ENCODE results near the gene NFIX. TPM values are rescaled to one million over a fixed set of nuclear protein-coding genes. Genes with fewer than 3 reads are reported as not detected.
A peak's percentile ranks its signal among the peaks of the same experiment; 100 is the strongest.

The NFIX gene
- total RNA-seq, 4 donors from 2014 or later = 31.9 to 128 (median 105) TPM

DNA sequence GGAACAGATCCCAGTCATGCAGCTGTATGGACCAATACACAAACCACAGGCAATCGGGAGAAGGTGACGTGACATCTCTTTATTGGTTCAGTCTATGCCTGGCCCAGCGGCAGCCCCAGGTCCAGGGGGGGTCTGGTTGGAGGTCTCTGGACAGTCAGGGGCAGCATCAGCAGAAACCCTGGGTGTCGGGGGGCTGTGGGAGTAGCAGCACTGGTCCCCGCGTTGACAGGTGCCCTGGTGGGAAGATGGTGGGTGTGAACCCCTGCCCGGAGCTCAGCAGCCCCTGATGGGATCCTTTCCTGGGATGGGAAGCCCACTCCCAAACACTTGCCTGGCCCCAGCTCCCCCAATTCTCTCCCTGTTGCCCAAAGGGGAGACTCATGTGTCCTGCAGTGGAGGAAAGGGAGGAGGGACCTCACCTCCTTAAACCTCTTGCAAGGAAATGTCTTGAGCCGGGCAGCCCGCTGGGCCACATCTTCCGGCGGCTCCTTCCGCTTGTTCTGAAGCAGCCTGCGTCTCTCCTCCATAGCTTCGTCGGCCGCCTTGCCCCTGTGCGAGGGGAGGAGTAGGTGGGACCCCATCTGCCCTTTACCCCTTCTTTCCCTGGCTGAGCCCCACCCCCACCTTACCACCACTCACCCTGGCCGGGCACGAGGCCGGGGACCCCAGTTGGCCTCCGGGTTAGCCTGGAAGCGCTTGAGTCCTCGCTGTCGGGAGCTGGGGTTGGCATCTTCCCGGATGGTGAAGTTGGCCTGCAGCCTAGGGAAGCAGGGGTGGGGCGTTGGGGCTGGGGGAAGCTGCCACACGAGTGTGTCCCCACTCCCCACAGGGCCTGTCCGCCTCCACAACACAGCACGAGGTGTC, 109.8 kb downstream of the NFIX start:
- in situ Hi-C loops (cut with MboI; ENCODE audit: low sequenced_read_pairs in 4 of 4) = loop anchor here in 1 of 4 donors (25.0 kb wide), 1 partner anchor 157 kb away; no protein-coding TSS in a partner anchor
- H3K4me1 ChIP-seq = peaks cover 6 to 12% of the 10 kb centered on the region in 2 donors
- peak in 1 of 2 donors; percentile 2 for ATAC-seq
- no peaks in the 10 kb centered on the region for H3K9me3 ChIP-seq
- intact Hi-C loops (cut with DNase I; ENCODE audit: low total_unique reads) = no loop called here
- TF ChIP-seq POLR2A (IDR thresholded peaks at IDR 0.05) = no peak
- TF ChIP-seq, protein P1, sequence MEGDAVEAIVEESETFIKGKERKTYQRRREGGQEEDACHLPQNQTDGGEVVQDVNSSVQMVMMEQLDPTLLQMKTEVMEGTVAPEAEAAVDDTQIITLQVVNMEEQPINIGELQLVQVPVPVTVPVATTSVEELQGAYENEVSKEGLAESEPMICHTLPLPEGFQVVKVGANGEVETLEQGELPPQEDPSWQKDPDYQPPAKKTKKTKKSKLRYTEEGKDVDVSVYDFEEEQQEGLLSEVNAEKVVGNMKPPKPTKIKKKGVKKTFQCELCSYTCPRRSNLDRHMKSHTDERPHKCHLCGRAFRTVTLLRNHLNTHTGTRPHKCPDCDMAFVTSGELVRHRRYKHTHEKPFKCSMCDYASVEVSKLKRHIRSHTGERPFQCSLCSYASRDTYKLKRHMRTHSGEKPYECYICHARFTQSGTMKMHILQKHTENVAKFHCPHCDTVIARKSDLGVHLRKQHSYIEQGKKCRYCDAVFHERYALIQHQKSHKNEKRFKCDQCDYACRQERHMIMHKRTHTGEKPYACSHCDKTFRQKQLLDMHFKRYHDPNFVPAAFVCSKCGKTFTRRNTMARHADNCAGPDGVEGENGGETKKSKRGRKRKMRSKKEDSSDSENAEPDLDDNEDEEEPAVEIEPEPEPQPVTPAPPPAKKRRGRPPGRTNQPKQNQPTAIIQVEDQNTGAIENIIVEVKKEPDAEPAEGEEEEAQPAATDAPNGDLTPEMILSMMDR (IDR thresholded peaks at IDR 0.05 in 4 of 5, conservative IDR thresholded peaks at IDR 0.05 in 1 of 5) = peak in 1 of 5 experiments; percentile 17
- DNase-seq = no peak
- no peaks in the 10 kb centered on the region for H3K27me3 ChIP-seq
- H3K4me3 ChIP-seq = peak overlapping the region in 1 of 4 donors; percentile 30
- H3K36me3 ChIP-seq = peaks cover 0 to 23% of the 10 kb centered on the region in 2 donors
- peak overlapping the region in 3 of 4 donors; percentile 67 to 85 (median 82) for H3K27ac ChIP-seq

DNA sequence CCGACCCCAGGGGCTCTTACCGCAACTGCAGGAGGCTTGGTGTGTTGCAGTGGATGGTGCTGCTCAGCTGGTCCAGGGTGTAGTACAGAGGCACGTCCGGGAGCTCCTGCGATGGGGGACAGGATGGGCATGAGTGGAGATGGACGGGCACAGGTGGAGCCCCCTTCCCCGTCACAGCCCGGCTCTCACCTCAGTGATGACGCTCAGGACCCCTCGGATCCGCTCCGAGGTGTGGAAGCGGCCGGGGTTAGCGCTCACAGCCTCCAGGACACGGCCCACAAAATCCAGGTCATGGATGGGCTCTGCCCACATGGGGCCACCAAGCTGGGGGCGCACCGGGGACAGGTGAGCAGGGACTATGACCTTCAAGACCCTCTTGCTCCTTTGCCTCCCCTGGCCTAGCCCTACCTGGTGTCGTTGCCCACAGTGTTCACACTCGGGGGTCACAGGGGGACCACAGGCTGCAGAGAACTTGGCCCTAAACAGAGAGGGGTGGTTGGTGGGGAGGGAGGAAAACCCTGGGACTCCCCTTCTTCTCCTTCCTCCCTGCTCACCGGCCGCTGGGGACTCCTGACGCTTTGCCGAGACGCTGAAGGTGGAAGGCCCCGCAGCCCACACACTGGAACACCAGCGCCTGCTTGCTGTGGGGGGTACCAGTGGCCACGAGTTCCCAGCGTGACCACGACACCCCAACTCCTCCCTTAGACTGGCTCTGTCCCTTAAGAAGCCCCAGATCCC, 114.3 kb downstream of the NFIX start:
- ATAC-seq (no peak), DNase-seq (no peak)
- Histone ChIP-seq H3K27ac (no peak overlapping the region), H3K27me3 (no peaks in the 10 kb centered on the region), H3K4me1 (no peaks in the 10 kb centered on the region), H3K4me3 (no peak overlapping the region), H3K9me3 (no peaks in the 10 kb centered on the region), H3K36me3 (peaks cover 0 to 49% of the 10 kb centered on the region in 2 donors)
- in situ Hi-C loops (cut with MboI; ENCODE audit: low sequenced_read_pairs in 4 of 4) (loop anchor here in 1 of 4 donors (25.0 kb wide), 1 partner anchor 153 kb away; no protein-coding TSS in a partner anchor), intact Hi-C loops (cut with DNase I; ENCODE audit: low total_unique reads) (loop anchor here (10.0 kb wide), 1 partner anchor 375 kb away; the partner anchor contains the start of genes GET3 and TRIR)
- no peak for TF ChIP-seq POLR2A (IDR thresholded peaks at IDR 0.05)
- TF ChIP-seq, protein P1 (IDR thresholded peaks at IDR 0.05 in 4 of 5, conservative IDR thresholded peaks at IDR 0.05 in 1 of 5) = no peak

DNA sequence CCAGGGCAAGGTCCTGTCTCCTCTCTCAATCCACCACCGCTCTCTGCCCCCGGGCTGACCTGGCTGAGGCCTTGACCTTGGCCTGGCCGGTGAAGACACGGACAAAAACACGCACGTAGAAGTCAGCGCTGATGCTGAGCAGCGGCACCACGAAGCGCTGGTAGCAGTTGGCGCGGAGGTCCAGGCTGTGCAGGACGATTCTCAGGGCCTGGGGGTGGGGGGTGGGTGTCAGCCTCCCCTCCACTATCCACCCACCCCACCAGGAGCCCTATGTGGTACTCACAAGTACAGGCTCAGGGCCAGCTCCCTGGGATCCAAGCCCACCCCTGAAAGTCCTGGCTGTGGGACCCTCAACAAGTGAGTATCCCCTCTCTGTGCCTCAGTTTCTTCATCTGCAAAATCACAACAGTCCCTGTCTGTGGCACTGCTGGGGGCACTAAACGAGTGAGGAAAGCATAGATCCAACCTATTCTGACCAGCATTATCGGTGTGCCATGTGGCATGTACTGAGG, 114.9 kb downstream of the NFIX start:
- no peak for DNase-seq
- Histone ChIP-seq H3K4me3 (no peak overlapping the region), H3K27ac (no peak overlapping the region), H3K36me3 (peaks cover 0 to 49% of the 10 kb centered on the region in 2 donors), H3K9me3 (no peaks in the 10 kb centered on the region), H3K4me1 (peaks cover under 1 to 6% of the 10 kb centered on the region in 2 donors), H3K27me3 (no peaks in the 10 kb centered on the region)
- ATAC-seq = no peak
- in situ Hi-C loops (cut with MboI; ENCODE audit: low sequenced_read_pairs in 4 of 4) = loop anchor here in 1 of 4 donors (25.0 kb wide), 1 partner anchor 152 kb away; no protein-coding TSS in a partner anchor
- intact Hi-C loops (cut with DNase I; ENCODE audit: low total_unique reads) = loop anchor here (10.0 kb wide), 1 partner anchor 375 kb away; the partner anchor contains the start of genes GET3 and TRIR
- TF ChIP-seq POLR2A (IDR thresholded peaks at IDR 0.05) = no peak
- TF ChIP-seq, protein P1 (IDR thresholded peaks at IDR 0.05 in 4 of 5, conservative IDR thresholded peaks at IDR 0.05 in 1 of 5) = no peak

DNA sequence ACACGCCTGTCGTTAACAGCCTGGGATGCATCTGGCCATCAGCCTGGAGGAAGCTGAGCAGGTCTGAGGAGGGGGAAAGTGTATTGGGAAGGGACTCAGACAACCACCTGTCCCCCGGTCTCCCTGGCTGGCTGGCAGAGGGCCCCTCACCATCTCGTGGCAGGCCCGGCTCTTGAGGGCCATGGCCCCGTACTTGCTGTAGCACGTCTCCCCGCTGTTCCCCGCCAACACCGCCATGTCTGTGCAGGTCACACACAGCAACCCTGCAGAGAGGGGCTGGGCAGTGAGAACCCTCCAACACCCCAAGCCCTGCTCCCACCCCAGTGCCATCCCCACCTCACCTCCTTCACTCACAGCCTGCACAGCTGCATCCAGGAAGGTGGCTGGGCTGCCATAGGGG, 117.3 kb downstream of the NFIX start:
- H3K36me3 ChIP-seq = peaks cover 0 to 43% of the 10 kb centered on the region in 2 donors
- ATAC-seq (no peak), DNase-seq (no peak)
- H3K27ac ChIP-seq = no peak overlapping the region
- in situ Hi-C loops (cut with MboI; ENCODE audit: low sequenced_read_pairs in 4 of 4) (loop anchor here in 1 of 4 donors (25.0 kb wide), 1 partner anchor 150 kb away; no protein-coding TSS in a partner anchor), intact Hi-C loops (cut with DNase I; ENCODE audit: low total_unique reads) (loop anchor here (10.0 kb wide), 1 partner anchor 378 kb away; the partner anchor contains the start of genes GET3 and TRIR)
- TF ChIP-seq, protein P1 (IDR thresholded peaks at IDR 0.05 in 4 of 5, conservative IDR thresholded peaks at IDR 0.05 in 1 of 5) = no peak
- no peak for TF ChIP-seq POLR2A (IDR thresholded peaks at IDR 0.05)
- H3K4me3 ChIP-seq = no peak overlapping the region
- peaks cover 12 to 20% of the 10 kb centered on the region in 2 donors for H3K4me1 ChIP-seq
- H3K27me3 ChIP-seq = no peaks in the 10 kb centered on the region
- no peaks in the 10 kb centered on the region for H3K9me3 ChIP-seq

All from gastrocnemius medialis (tissue), 4 donors.